Type B pancreatic cell (in vitro differentiated cells): ENCODE results near the gene WNT11. TPM values are rescaled to one million over a fixed set of nuclear protein-coding genes. Genes with fewer than 3 reads are reported as not detected.

Experiments
- DNase-seq: peaks from one replicate; pipeline ENCODE4 v3.0.0; 2021; ENCODE audit warnings: mixed read lengths; ENCODE audit not compliant: unreplicated experiment; ENCODE audit errors: extremely low spot score
- H3K27ac Mint-ChIP-seq: 2 replicates; pipeline ENCODE4 v1.8.0; 2021; ENCODE audit warnings: mild to moderate bottlenecking, mixed read lengths
- H3K27me3 Mint-ChIP-seq: 2 replicates; pipeline ENCODE4 v1.8.0; 2021; ENCODE audit warnings: mixed read lengths
- H3K36me3 Mint-ChIP-seq: 2 replicates; pipeline ENCODE4 v1.8.0; 2021; ENCODE audit warnings: mixed read lengths
- H3K4me1 Mint-ChIP-seq: one replicate; pipeline ENCODE4 v1.8.0; 2021; ENCODE audit warnings: mixed read lengths; ENCODE audit not compliant: unreplicated experiment
- H3K4me3 Mint-ChIP-seq: 2 replicates; pipeline ENCODE4 v1.8.0; 2021; ENCODE audit warnings: mild to moderate bottlenecking, mixed read lengths
- H3K9me3 Mint-ChIP-seq: 2 replicates; pipeline ENCODE4 v1.8.0; 2021; ENCODE audit warnings: mixed read lengths
- CTCF ChIP-seq: fragments of 200-600 bp; sonication (generic); conservative IDR thresholded peaks from 2 replicates; pipeline ENCODE4 v1.5.0; 2021; ENCODE audit warnings: antibody characterized with exemption, mild to moderate bottlenecking
- total RNA-seq: library from RNA; stranded (reverse); gene quantifications from 2 replicates; pipeline ENCODE4 v1.2.1, GENCODE V29; 2021; ENCODE audit warnings: low replicate concordance

WNT11 gene
- total RNA-seq, 1 donor from 2014 or later, result 18.2 TPM

DNA sequence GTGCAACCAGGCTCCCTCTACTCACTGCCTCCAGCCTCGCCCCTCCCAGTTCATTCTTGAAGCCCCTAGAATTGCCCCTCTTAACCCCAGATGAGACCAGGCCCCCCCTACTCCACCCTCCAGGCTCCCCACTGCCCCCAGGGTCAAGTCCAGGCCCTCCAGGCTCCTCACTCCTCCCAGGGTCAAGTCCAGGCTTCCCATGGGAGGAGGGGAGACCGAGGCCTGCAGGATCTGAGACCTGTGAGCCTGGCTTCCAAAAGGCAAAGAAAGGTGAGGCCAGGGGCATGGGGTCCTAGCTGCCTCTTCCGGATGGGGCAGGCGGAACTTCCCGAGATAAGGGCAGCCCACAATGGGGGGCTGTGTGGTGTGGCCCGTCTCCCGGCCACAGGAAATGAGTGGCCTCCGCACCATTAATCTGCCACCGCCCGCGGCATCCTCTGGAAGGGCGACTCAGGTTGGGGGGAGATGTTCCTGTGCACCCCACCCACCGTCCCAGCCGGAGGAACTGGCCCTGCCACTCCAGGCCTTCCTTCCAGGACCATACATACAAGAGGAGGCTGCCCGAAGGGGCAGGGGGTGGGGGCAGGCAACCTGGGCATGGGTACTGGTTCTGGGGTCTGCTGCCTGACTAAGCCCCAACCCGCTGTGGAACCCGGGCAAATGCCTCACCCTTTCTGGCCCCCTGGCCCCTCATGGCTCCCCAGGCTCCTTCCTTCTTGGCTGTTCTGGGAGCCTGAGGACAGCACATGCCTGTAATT lies 35.1 kb upstream of the WNT11 start:
- Mint-ChIP-seq H3K36me3 (no peaks in the 10 kb centered on the region), H3K4me1 (peaks cover 32% of the 10 kb centered on the region), H3K9me3 (no peaks in the 10 kb centered on the region), H3K27me3 (peaks cover 19% of the 10 kb centered on the region), H3K4me3 (no peak overlapping the region), H3K27ac (no peak overlapping the region)
- TF ChIP-seq CTCF, result no peak
- DNase-seq, result no peak

DNA sequence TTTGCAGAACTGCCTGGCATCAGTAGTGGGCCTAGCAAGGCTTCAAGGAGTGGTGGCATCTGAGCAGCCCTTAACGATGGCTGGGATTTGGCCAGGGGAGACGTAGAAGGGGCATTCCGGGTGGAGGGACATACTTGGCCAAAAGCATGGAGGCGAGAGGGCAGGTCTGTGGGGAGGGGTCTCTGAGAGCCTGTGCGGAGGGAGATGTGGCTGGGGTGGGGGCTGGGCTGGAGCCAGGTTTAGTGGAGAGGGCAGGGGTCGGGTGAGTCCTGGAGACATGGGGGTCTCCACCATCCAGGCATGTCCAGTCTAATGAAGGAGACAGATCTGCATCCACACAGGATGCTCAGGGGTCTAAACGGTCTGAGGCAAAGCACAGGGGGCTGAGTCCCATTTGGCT lies 34.4 kb upstream of the WNT11 start:
- Mint-ChIP-seq H3K27me3 (peaks cover 24% of the 10 kb centered on the region), H3K4me1 (peaks cover 33% of the 10 kb centered on the region), H3K36me3 (peaks cover 1% of the 10 kb centered on the region), H3K4me3 (no peak overlapping the region), H3K9me3 (no peaks in the 10 kb centered on the region), H3K27ac (no peak overlapping the region)
- no peak for TF ChIP-seq CTCF
- no peak for DNase-seq

- no peak for TF ChIP-seq CTCF
- Mint-ChIP-seq H3K4me3 (no peak overlapping the region), H3K36me3 (peaks cover 6% of the 10 kb centered on the region), H3K27ac (no peak overlapping the region), H3K4me1 (peaks cover 34% of the 10 kb centered on the region), H3K9me3 (no peaks in the 10 kb centered on the region), H3K27me3 (peaks cover 27% of the 10 kb centered on the region)
- no peak for DNase-seq
These were observed 33.8 kb upstream of the WNT11 start for GRCh38 chr11:76240161-76240540.

GRCh38 chr11:76239483-76240160 lies 33.3 kb upstream of the WNT11 start:
- no peaks in the 10 kb centered on the region for H3K9me3 Mint-ChIP-seq
- peaks cover 26% of the 10 kb centered on the region for H3K27me3 Mint-ChIP-seq
- H3K27ac Mint-ChIP-seq, result no peak overlapping the region
- no peak for DNase-seq
- no peak for TF ChIP-seq CTCF
- no peak overlapping the region for H3K4me3 Mint-ChIP-seq
- H3K4me1 Mint-ChIP-seq, result peaks cover 29% of the 10 kb centered on the region
- H3K36me3 Mint-ChIP-seq, result peaks cover 6% of the 10 kb centered on the region

GRCh38 chr11:76238551-76238950 lies 32.2 kb upstream of the WNT11 start:
- Mint-ChIP-seq H3K36me3 (peaks cover 6% of the 10 kb centered on the region), H3K9me3 (no peaks in the 10 kb centered on the region), H3K4me3 (peak overlapping the region; percentile 75), H3K4me1 (peaks cover 24% of the 10 kb centered on the region), H3K27ac (no peak overlapping the region), H3K27me3 (peaks cover 22% of the 10 kb centered on the region)
- no peak for DNase-seq
- TF ChIP-seq CTCF, result no peak
